SK-N-SH (cell line): ENCODE data around the gene GPC4. TPM values are rescaled to one million over a fixed set of nuclear protein-coding genes. Genes with fewer than 3 reads are reported as not detected.

Experiments
- CTCF ChIA-PET: fragments of 300-600, 350-600 bp; formaldehyde crosslinking; extraction: SDS; loops from one replicate; lab custom pipeline; 2021; lab: Yijun Ruan, JAX
- POLR2A ChIA-PET: fragments of 350-600 bp; sonication (Branson Sonifier 250); formaldehyde crosslinking; extraction: SDS; loops from one replicate; lab custom pipeline; 2020; ENCODE audit warnings: antibody characterized with exemption, inconsistent platforms; lab: Yijun Ruan, JAX
- DNase-seq: peaks from one replicate; pipeline ENCODE4 v3.0.0; 2012
- H2AFZ ChIP-seq: fragments of 200-600 bp; sonication (generic); 2 replicates; pipeline ENCODE4 v1.8.1; 2016; ENCODE audit warnings: antibody characterized with exemption, mild to moderate bottlenecking, low read depth
- H3F3A ChIP-seq: fragments of 200-600 bp; sonication (generic); replicated peaks from 2 replicates; pipeline ENCODE3; 2016; ENCODE audit warnings: antibody characterized with exemption, mild to moderate bottlenecking; ENCODE audit not compliant: insufficient read depth
- H3K27ac ChIP-seq, 2 experiments: fragments of 200-500 bp in 1 of 2; fragments of 200-600 bp in 1 of 2; sonication (Bioruptor generic) in 1 of 2; sonication (generic), shearing (Covaris generic) in 1 of 2; 2 replicates each; pipeline versions ENCODE4 v1.5.1 to v1.6.1; 2014 to 2016; ENCODE audit warnings: low read depth in 2 of 2, inconsistent platforms in 1 of 2, low read length in 1 of 2, mild to moderate bottlenecking in 1 of 2, mixed read lengths in 1 of 2
- H3K27me3 ChIP-seq: fragments of 200-600 bp; sonication (generic), shearing (Covaris generic); 2 replicates; pipeline ENCODE4 v1.6.1; 2016; ENCODE audit warnings: mixed run types; ENCODE audit not compliant: insufficient read depth
- H3K36me3 ChIP-seq, 2 experiments: fragments of 200-500 bp in 1 of 2; fragments of 200-600 bp in 1 of 2; sonication (Bioruptor generic) in 1 of 2; sonication (generic) in 1 of 2; replicated peaks in 1 of 2; 2 replicates each; pipeline versions ENCODE3 to v1.5.1; 2014 to 2016; ENCODE audit warnings: low read length in 1 of 2, mild to moderate bottlenecking in 1 of 2; ENCODE audit not compliant: insufficient read depth in 2 of 2, control insufficient read depth in 1 of 2
- H3K4me1 ChIP-seq, 2 experiments: fragments of 200-500 bp in 1 of 2; fragments of 200-600 bp in 1 of 2; sonication (Bioruptor generic) in 1 of 2; sonication (generic), shearing (Covaris generic) in 1 of 2; 2 replicates each; pipeline versions ENCODE4 v1.5.1 to v1.6.1; 2014 to 2016; ENCODE audit warnings: low read depth in 1 of 2, low read length in 1 of 2, mixed run types in 1 of 2; ENCODE audit not compliant: insufficient read depth in 2 of 2, control insufficient read depth in 1 of 2
- H3K4me2 ChIP-seq: fragments of 200-600 bp; sonication (generic), shearing (Covaris generic); 2 replicates; pipeline ENCODE4 v1.6.1; 2017; ENCODE audit warnings: mixed run types
- H3K4me3 ChIP-seq, 2 experiments: fragments of 200-500 bp in 1 of 2; fragments of 200-600 bp in 1 of 2; sonication (Bioruptor generic) in 1 of 2; sonication (generic), shearing (Covaris generic) in 1 of 2; 2 replicates each; pipeline versions ENCODE4 v1.5.1 to v1.8.1; 2014 to 2016; ENCODE audit warnings: low read depth in 2 of 2, inconsistent platforms in 1 of 2, low read length in 1 of 2, mild to moderate bottlenecking in 1 of 2, mixed read lengths in 1 of 2, moderate library complexity in 1 of 2
- H3K79me2 ChIP-seq: fragments of 200-600 bp; sonication (generic); 2 replicates; pipeline ENCODE4 v1.8.1; 2017; ENCODE audit warnings: mild to moderate bottlenecking; ENCODE audit not compliant: insufficient read depth
- H3K9ac ChIP-seq: fragments of 200-600 bp; sonication (generic); 2 replicates; pipeline ENCODE4 v1.6.1; 2017; ENCODE audit warnings: mixed run types
- H3K9me2 ChIP-seq: fragments of 200-600 bp; sonication (generic); 2 replicates; pipeline ENCODE4 v1.6.1; 2017; ENCODE audit warnings: mixed run types
- H3K9me3 ChIP-seq: fragments of 200-600 bp; sonication (generic); 2 replicates; pipeline ENCODE4 v1.6.1; 2017; ENCODE audit warnings: mixed run types, mild to moderate bottlenecking, moderate library complexity
- H4K20me1 ChIP-seq: fragments of 200-600 bp; sonication (generic); 2 replicates; pipeline ENCODE4 v1.6.1; 2017; ENCODE audit warnings: mild to moderate bottlenecking, mixed run types; ENCODE audit not compliant: insufficient read depth
- CTCF ChIP-seq: fragments of 200-600 bp; sonication (generic); IDR thresholded peaks from 2 replicates; pipeline ENCODE4 v1.6.1; 2017; ENCODE audit warnings: antibody characterized with exemption, mild to moderate bottlenecking, moderate library complexity
- ELF1 ChIP-seq: IDR thresholded peaks from 2 replicates; pipeline ENCODE4 v1.4.0; 2012
- EP300 ChIP-seq, 2 experiments: IDR thresholded peaks; 2 replicates each; pipeline versions ENCODE4 v1.4.0 to v1.6.1; 2012; ENCODE audit warnings: borderline replicate concordance in 1 of 2, low read depth in 1 of 2, low read length in 1 of 2
- EZH2phosphoT487 ChIP-seq: fragments of 200-600 bp; sonication (generic); IDR thresholded peaks from 2 replicates; pipeline ENCODE4 v1.6.1; 2017; ENCODE audit warnings: low read depth, mixed run types, mild to moderate bottlenecking, antibody characterized with exemption, moderate library complexity, borderline replicate concordance
- IRF3 ChIP-seq: fragments of 150-350 bp; IDR thresholded peaks from 2 replicates; pipeline ENCODE4 v1.6.1; 2016; ENCODE audit warnings: mild to moderate bottlenecking, low read depth, low read length
- JUND ChIP-seq: IDR thresholded peaks from 2 replicates; pipeline ENCODE4 v1.4.0; 2012
- MAX ChIP-seq: IDR thresholded peaks from 2 replicates; pipeline ENCODE4 v1.4.0; 2012; ENCODE audit warnings: low read depth
- MXI1 ChIP-seq: IDR thresholded peaks from 2 replicates; pipeline ENCODE4 v1.6.1; 2012; ENCODE audit warnings: mild to moderate bottlenecking, low read depth, low read length, improper control_type of control experiment
- PBX3 ChIP-seq: IDR thresholded peaks from 2 replicates; pipeline ENCODE4; 2012
- POLR2AphosphoS5 ChIP-seq: IDR thresholded peaks from 2 replicates; pipeline ENCODE4 v1.6.1; 2012; ENCODE audit warnings: low read depth, low read length
- RAD21 ChIP-seq: IDR thresholded peaks from 2 replicates; pipeline ENCODE4 v1.6.1; 2012; ENCODE audit warnings: mild to moderate bottlenecking, low read length
- REST ChIP-seq: IDR thresholded peaks from 2 replicates; pipeline ENCODE4 v1.6.1; 2012; ENCODE audit warnings: mild to moderate bottlenecking, low read depth, low read length, moderate library complexity
- RXRA ChIP-seq: IDR thresholded peaks from 2 replicates; pipeline ENCODE4 v1.4.0; 2012; ENCODE audit warnings: low read depth, mild to moderate bottlenecking, borderline replicate concordance
- SIN3A ChIP-seq: IDR thresholded peaks from 2 replicates; pipeline ENCODE4 v1.6.1; 2012; ENCODE audit warnings: low read depth, mild to moderate bottlenecking, low read length, moderate library complexity, borderline replicate concordance
- TCF12 ChIP-seq: IDR thresholded peaks from 2 replicates; pipeline ENCODE4 v1.4.0; 2012
- TEAD4 ChIP-seq: IDR thresholded peaks from 2 replicates; pipeline ENCODE4 v1.4.0; 2012; ENCODE audit warnings: mild to moderate bottlenecking, borderline replicate concordance; ENCODE audit not compliant: insufficient read depth
- USF1 ChIP-seq: IDR thresholded peaks from 2 replicates; pipeline ENCODE4 v1.4.0; 2012; ENCODE audit warnings: low read depth, borderline replicate concordance
- WGBS: methylation state at CpG from one replicate; pipeline ENCODE4 v1.1.6; 2017; ENCODE audit warnings: low lambda C conversion rate; 5-methylcytosine and 5-hydroxymethylcytosine counted together
- polyA plus RNA-seq, 3 experiments: library from polyadenylated mRNA; depleted of rRNA; stranded (reverse); fragments of >200 nt; gene quantifications; 2 replicates each; pipeline ENCODE4 v1.2.3, GENCODE V29; 2012

Gene GPC4
- polyA plus RNA-seq, 1 of the 3 experiments (the other 2 are of a cell fraction): 0.16 TPM

- TF ChIP-seq MAX (no peak), MXI1 (no peak), PBX3 (no peak), IRF3 (no peak)
- no peak overlapping the region for H3K9ac ChIP-seq
- POLR2A ChIA-PET: no interaction called here
- H3K79me2 ChIP-seq: no peaks in the 10 kb centered on the region
- no peaks in the 10 kb centered on the region for H3K36me3 ChIP-seq
- H3K9me2 ChIP-seq: no peaks in the 10 kb centered on the region
- no peak overlapping the region for H3K27ac ChIP-seq
- no peaks in the 10 kb centered on the region for H3K27me3 ChIP-seq
- WGBS: 13% methylated on average over 4 of the region's 4 CpGs
- no peak overlapping the region for H3K4me3 ChIP-seq
- H2AFZ ChIP-seq: no peak overlapping the region
- no peaks in the 10 kb centered on the region for H4K20me1 ChIP-seq
- no peak for DNase-seq
- H3K4me1 ChIP-seq: no peaks in the 10 kb centered on the region
- no peaks in the 10 kb centered on the region for H3F3A ChIP-seq
- H3K4me2 ChIP-seq: no peak overlapping the region
- H3K9me3 ChIP-seq: no peaks in the 10 kb centered on the region
- CTCF ChIA-PET: no interaction called here
These were observed 142.1 kb downstream of the GPC4 start for GRCh38 chrX:133273180-133273579.

GRCh38 chrX:133269168-133269567 is 146.1 kb downstream of the GPC4 start:
- no peak for TF ChIP-seq ELF1
- no peak for TF ChIP-seq PBX3
- TF ChIP-seq REST: no peak
- no peak for TF ChIP-seq POLR2AphosphoS5
- no peak for TF ChIP-seq RXRA
- no peak for TF ChIP-seq CTCF
- TF ChIP-seq USF1: no peak
- TF ChIP-seq SIN3A: no peak
- no peak for TF ChIP-seq TEAD4
- TF ChIP-seq JUND: no peak
- no peak for TF ChIP-seq RAD21
- TF ChIP-seq MXI1: no peak
- no peak for TF ChIP-seq EZH2phosphoT487
- no peak for TF ChIP-seq TCF12
- TF ChIP-seq EP300 (IDR thresholded peaks at IDR 0.05; ENCODE audit: borderline replicate concordance in 1 of 2, low read depth in 1 of 2, low read length in 1 of 2): no peak
- no peaks in the 10 kb centered on the region for H3K9me2 ChIP-seq
- no peaks in the 10 kb centered on the region for H4K20me1 ChIP-seq
- no peak overlapping the region for H2AFZ ChIP-seq
- no peak for DNase-seq
- 0 out of 2 replicates have a peak, but pooled peaks cover 11% of the 10 kb centered on the region for H3K27me3 ChIP-seq
- 8% methylated on average over 1 of the region's 2 CpGs for WGBS
- H3K27ac ChIP-seq: no peak overlapping the region
- H3K9me3 ChIP-seq: no peaks in the 10 kb centered on the region
- no peaks in the 10 kb centered on the region for H3K79me2 ChIP-seq
- no peak overlapping the region for H3K4me2 ChIP-seq
- H3K4me3 ChIP-seq: no peak overlapping the region
- no peaks in the 10 kb centered on the region for H3F3A ChIP-seq
- H3K36me3 ChIP-seq: no peaks in the 10 kb centered on the region
- ChIA-PET CTCF (no interaction called here), POLR2A (no interaction called here)
- no peak overlapping the region for H3K9ac ChIP-seq
- no peaks in the 10 kb centered on the region for H3K4me1 ChIP-seq
